GM19025 (cell line): Measurements from ENCODE around the gene RTF1.
"Not testable (repeated sequence)": the region's sequence is repeated elsewhere in the genome, so short reads cannot be mapped to it uniquely, and the experiment has no call there.

Experiments used
- ATAC-seq: cut with Tn5 transposase; IDR thresholded peaks from one replicate; pipeline ENCODE4 v1.9.1; 2021; ENCODE audit warnings: mild to moderate bottlenecking, low read depth, moderate library complexity; ENCODE audit not compliant: unreplicated experiment

Gene RTF1

DNA sequence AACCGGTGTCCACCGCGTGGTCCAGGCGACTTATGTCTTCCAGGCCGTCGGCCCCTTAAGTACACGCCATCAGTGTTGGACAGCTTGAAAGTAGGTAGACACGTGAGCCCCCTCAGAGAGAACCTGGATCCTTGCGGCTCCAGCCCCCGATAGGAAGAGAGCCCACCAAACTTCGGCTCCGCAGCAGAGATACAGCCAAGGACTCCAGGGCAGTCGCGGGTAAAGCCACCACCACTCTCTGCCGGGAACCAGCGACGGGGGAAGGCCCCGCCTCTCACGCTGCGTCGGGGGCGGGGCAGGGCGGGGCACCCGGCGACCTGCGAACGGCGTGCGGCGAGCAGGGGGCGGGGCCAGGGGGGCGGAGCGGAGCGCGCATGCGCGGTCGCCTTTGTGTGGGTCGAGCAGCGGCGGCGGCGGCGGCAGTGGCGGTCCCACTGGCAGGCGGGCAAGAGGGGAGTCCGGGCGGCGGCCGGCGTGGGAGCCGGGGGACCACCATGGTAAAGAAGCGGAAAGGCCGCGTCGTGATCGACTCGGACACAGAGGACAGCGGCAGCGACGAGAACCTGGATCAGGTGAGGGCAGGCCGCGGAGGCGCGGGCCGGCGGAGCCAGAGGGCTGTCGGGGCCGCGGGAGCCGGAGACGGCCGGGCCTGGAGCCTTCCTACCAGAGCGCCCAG, at the start of gene RTF1:
TSS of gene RTF1 (plus strand) at position 354 of the 676 bp plus-strand sequence. CDS start at position 375, 21 bp downstream.
- peak; percentile 88 for ATAC-seq

DNA sequence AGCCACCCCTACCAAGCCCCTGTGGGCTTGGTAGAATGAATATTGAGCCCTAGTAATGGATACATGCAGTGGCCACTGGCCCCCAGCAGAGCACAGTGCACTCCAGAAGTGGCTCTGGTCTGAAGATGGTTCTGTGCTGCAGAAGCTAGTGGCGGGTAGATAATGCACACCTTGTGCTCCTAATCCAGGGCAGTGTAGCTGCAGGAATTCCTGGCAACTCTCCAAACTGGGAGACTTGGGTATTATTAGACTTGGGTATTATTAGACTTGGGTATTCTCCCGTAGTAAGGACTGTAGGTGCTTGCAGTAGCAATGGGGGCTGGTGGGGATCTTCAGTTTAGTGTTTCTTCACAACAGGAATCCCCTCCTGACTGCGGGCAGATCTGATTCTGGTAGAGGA, 49.5 kb upstream of the RTF1 start:
- no peak for ATAC-seq

DNA sequence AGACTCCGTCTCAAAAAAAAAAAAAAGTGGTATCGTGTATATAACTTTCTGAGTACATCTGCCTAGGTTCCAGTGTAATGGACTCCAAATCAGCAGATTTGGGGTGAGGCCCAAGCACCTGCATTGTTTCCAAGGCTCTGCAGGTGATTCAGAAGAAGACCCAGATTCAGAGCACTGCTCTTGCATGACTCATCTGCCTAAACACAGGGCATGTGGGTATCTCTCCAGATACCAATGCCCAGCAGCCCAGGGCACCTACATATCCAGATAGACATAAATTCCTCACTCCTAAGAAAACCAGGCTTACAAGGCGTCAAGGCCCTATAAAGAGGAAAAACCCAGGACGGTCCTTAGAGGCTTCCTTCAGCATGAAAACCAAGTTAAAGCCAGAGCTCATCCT, 38.9 kb upstream of the RTF1 start:
- no peak for ATAC-seq

DNA sequence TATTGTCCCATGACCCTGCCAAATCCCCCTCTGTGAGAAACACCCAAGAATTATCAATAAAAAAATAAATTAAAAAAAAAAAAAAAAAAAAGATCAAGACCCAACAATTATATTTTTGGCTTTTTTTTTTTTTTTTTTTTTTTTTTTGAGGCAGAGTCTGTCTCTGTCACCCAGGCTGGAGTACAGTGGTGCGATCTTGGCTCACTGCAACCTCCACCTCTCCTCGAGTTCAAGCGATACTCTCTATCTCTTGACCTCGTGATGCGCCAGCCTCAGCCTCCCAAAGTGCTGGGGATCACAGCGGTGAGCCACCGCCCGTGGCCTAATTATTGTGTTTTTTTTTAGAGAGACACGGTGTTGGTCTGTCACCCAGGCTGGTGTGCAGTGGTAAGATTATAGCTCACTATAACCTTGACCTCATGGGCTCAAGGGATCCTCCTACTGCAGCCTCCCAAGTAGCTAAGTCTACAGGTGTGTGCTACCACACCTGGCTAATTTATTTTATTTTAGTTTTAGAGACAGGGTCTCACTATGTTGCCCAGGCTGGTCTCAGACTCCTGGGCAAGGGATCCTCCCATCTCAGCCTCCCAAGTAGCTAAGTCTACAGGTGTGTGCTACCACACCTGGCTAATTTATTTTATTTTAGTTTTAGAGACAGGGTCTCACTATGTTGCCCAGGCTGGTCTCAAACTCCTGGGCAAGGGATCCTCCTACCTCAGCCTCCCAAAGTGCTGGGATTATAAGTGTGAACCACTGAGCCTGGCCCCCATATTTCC, 32.7 kb upstream of the RTF1 start:
- ATAC-seq: not testable (repeated sequence)

DNA sequence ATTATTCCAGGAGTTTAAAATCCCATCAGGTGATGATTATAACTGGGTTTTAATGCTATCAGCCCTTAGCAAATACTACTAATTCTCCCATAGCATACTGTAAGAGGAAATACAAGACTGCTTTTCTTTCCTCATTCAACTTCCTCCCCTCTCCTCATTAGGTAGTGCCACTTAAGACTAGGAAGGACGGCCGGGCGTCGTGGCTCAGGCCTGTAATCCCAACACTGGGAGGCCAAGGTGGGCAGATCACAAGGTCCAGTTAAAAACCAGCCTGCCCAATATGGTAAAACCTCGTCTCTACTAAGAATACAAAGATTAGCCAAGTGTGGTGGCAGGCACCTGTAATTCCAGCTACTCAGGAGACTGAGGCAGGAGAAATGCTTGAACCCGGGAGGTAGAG, 29.2 kb upstream of the RTF1 start:
- ATAC-seq: no peak

DNA sequence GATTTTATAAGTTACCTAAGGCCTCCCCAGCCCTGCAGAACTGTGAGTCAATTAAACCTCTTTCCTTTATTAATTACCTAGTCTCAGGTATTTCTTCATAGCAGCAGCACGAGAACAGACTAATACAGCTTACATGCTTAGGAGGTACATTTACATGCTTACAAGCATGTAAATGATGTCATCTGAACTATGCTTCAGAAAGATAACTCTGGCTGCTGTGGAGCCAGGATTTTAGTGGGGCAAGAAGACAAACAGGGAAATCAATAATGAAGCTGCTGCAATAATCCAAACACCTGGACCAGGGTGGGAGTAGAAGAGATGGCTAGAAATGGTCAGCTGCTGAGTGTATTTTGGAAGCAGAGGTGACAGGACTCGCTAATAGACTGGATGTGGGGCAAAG, 24.2 kb upstream of the RTF1 start:
- ATAC-seq: no peak

DNA sequence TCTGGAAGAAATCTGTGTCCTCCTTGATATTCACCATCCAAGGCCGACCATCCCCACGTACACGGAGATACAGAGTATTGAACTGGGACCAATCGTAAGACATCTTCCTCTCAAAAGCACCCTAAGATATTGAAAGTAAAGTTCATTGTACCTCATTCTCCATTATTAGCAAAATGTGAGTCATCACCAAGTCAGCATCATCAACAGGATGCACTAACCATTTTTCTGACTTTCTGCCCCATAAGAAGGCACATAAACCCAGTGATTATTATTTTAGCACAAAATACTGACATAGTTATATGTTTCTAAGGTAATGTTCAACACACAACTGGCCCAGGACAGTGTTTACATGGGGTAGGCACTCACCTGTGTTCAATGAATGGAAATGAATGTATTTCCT, 22.0 kb upstream of the RTF1 start:
- ATAC-seq: no peak

DNA sequence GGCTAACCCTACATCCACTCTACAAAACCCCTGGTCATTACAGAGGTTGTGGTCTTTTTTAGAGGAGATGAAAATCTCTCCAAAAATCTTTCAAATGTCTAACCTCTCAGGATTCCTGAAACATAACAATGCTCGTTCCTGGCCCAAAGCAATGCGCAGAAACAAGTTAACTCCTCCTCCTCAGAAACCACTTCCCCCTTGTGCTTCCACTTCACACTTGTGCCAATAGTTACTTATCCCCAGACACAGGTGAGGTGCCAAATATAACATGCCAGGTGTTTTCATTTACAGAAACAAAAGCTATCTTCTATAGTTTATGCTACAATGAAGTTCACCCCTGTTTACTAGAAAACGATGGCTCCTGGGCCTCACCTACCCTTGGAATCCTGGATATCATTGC, 20.8 kb upstream of the RTF1 start:
- ATAC-seq: no peak

DNA sequence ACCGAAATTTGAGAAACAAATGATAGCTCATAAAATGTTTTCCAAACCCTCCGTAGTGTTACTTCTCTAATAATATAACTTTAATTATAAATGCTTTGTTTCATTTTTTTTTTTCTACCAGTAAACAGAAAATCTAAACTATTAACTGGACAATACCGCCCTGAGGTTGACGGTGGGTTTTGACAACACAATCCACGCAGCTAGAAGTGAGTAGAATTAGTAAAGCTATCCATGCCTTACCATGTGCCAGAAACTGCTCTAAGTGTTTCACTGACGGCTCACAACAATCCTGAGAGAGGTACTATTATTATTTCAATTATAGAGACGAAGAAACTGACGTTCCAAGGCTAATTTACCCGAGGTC, 15.0 kb upstream of the RTF1 start:
- no peak for ATAC-seq

DNA sequence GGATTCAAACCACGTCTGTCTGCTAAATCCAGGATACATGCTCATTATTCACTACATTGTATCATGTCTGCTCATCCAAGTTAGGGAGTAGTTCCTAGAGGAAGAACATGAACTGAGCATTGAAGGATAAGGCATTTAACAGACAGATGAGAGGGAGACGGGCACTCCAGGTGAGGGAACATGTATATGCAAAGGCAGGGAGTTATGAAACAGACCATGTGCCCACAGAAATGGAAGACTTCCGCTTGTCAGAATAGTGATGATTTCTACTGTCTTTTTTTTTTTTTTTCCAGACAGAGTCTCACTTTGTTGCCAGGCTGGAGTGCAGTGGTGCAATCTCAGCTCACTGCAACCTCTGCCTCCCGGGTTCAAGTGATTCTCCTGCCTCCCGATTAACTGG, 9.6 kb upstream of the RTF1 start:
- ATAC-seq: no peak

DNA sequence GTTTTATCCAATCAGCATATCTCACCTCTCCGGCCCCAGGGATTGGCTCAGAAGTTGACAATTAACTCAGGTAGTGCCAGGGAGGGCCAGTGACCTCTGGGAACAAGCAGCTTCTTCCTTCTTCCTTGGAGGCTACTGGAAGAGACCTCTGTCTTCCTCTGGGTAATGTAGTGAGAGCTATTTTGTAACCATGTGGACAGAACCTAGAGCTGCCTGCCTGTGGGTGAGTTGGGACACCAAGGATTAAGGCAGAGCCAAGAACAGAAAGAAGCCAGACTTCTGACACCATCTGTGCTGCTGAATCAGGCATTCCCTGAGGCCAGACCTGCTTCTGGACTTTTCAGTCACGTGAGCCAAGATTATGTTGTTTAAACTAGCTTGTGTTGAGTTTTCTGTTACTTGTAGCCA, 8.7 kb upstream of the RTF1 start:
- ATAC-seq: no peak

DNA sequence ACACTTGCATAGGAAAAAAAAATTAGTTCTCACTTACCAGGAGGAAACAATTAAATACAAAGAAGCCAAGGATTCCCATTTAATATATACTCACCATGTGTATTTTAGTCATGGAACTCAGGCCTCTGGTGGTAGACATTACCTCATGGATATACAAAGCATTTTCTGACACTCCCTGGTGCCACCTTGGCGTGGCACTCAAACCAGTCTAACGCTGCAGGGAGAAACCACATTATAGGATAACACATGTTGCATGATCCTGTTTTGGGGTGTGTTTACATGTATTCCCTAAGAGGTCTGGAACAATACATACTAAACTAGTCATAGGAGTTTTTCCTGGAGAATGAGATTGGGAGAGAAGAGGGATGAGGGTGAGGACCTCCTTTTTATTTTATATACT, 5.9 kb upstream of the RTF1 start:
- ATAC-seq: no peak

DNA sequence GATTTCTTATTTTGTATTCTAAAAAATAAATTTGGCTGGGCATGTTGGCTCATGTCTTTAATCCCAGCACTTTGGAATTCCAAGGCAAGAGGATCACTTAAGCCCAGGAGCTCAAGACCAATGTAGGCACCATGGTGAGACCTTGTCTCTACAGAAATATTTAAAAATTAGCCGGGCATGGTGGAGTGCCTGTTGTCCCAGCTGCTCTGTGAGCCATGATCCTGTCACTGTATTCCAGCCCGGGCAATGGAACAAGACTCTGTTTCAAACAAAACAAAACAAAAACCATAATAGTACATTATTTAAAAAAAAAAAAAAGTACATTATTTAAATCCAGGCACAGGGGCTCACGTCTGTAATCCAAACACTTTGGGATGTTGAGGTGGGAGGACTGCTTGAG, 5.5 kb upstream of the RTF1 start:
- ATAC-seq: no peak

DNA sequence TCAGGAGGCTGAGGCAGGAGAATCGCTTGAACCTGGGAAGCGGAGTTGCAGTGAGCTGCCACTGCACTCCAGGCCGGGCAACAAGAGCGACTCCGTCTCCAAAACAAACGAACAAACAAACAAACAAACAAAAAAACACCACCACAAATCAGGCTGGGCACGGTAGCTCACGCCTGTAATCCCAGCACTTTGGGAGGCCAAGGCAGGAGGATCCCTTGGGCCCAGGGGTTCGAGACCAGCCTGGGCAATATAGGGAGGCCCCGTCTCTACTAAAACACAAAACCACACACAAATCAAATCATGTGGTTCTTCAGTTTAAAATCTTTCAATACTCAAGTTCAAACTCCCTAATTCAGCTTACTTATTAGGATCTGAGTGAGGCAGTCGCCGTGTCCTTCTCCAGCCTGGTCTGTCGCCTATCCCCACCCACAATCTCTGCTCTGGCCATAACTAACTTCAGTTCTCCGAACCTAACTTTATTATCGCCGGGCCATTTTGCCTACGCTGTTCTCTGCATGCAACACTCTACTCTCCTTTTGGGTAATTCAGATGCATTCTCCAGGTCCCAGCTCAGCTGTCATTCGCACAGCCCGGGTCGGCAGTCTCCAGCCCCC, 660 bp upstream of the RTF1 start:
- no peak for ATAC-seq

DNA sequence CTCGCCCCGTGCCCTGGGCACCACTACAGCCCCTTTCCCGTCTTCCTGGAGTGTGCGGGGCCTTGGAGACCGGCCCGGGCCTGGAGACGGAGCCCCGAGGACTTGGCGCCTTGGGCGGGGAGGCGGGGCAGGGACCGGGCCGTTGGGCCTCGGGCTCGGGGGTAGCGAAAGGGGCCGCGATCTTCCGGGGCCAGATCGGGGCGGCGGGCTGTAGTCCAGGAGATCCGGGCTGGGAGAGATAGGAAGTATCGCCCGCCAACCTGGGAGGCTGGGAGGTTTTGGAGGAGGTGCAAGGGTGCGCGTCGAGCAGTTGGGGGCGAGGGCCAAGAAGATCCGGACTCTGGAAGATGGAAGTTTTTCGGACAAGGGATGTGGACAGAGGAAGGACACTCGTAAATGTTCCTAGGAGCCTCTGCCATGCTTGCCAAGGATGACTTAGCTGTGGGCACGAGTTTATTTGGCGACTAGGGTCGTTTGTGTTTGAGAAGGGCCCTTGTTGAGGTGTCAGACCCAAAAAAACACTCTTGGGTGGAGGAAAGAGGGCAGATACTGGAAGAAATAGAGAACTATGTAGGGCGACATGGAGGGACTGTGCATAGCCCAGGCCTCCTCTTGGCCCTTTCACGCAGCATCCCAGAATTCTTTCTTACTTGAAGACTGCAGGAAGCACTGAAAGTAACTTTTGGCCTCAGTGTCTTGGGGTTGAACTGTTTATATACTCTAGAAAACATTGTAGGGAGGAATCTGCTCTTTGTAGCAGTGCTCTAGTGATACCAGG, 712 bp downstream of the RTF1 start:
- ATAC-seq: peak; percentile 34

DNA sequence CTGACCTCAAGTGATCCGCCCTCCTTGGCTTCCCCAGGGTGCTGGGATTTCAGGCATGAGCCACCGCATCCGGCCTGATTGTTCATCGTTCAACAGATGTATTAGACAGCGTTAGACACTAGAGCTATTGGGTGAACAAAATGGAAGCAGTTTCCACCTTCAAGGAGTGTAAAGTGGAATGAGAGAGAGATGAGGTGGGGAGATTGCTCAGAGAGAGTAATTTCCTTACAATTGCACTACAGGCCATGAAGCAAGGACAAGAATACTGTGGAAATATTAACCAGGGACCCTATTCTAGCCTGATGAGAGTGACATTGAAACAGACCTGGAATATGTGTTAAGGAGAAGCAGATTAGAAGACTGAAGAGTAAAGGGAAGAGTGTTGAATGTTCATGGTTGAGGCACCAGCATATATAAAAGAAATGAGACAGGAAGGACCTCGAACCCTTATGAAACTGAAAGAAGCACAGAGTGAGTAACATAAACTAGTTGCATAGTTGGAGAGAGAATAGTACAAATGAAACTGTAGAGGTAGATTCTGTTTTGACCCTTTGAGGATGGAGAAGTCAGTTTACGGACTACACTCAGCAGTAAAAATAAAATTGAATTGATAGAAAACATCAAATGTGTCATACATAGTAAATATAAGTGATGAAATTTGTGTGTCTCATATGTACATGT, 7.2 kb downstream of the RTF1 start:
- ATAC-seq: no peak

DNA sequence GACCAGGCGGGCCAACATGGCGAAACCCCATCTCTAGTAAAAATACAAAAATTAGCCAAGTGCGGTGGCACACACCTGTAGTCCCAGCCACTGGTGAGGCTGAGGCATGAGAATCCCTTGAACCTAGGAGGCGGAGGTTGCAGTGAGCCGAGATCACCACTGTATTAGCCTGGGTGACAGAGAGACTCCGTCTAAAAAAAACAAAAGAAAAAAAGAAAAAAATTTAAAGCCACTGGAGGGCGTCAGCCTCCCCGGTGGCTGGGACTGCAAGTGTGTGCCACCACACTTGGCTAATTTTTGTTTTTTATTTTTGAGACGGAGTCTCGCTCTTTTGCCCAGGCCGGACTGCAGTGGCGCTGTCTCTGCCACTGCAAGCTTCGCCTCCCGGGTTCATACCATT, 7.9 kb downstream of the RTF1 start:
- no peak for ATAC-seq

DNA sequence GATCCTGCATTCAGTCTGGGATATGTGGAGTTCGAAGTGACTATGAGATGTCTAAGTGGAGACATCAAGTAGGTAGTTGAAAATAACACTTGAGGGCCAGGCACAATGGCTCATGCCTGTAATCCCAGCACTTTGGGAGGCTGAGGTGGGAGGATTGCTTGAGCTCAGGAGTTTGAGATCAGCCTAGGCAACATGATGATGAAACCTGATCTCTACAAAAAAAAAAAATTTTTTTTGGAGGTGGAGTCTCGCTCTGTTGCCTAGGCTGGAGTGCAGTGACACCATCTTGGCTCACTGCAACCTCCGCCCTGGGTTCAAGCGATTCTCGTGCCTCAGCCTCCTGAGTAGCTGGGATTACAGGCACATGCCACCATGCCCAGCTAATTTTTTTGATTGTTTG, 9.0 kb downstream of the RTF1 start:
- not testable (repeated sequence) for ATAC-seq

DNA sequence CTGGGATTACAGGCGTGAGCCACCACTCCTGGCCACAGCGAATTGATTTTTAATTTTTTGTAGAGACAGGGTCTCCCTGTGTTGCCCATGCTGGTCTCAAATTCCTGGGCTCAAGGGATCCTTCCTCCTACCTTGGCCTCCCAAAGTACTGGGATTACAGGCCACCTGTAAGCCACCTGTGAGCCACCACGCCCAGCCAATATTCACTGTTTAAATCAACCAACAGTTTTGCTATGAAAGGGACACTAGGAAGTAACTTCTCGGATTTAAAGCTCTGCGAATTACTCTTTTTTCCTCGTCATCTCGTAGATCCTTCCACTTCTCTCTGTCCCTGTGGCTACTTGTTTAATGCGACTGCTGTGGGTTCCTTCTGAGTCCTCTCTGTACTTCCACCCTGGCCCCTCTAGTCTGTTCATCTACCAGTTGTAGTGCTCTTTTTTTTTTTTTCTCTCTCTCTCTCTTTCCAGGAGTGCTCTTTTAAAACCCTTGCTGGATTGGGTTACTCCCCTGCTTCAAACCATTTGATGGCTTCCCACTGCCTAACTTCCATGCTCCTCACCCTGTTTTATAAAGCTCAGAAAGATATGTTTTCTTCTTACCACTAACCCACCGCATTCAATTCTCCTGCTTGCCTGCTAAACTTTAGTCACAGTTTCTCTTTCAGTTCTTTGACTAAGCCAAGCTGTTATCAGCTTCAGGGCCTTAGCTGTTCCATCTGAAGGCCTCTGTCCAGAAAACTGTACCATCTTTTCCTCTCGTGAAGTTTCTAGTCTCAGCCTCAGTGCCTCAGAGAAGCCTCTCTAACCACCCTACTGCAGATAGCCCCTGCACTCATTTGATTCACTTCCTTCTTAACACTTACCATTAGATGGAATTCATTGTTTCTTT, 12.4 kb downstream of the RTF1 start:
- peak; percentile 64 for ATAC-seq
